Trophoblast cell (in vitro differentiated cells and primary cell): Measurements from ENCODE around the gene RNF181. TPM values are rescaled to one million over a fixed set of nuclear protein-coding genes. Genes with fewer than 3 reads are reported as not detected.

Experiments
- DNase-seq, 2 donors: peaks; one replicate each; pipeline ENCODE4 v3.0.0-alpha.2; 2016
- H2AFZ ChIP-seq: 2 replicates; pipeline ENCODE4 v1.6.1; 2013; ENCODE audit warnings: low read length, moderate library complexity, mild to moderate bottlenecking; ENCODE audit not compliant: insufficient read depth, poor library complexity
- H2AK5ac ChIP-seq: 2 replicates; pipeline ENCODE4 v1.6.1; 2013; ENCODE audit warnings: mild to moderate bottlenecking, low read length
- H2BK120ac ChIP-seq: 2 replicates; pipeline ENCODE4 v1.6.1; 2013; ENCODE audit warnings: low read length, mild to moderate bottlenecking, moderate library complexity; ENCODE audit not compliant: insufficient read depth, poor library complexity
- H2BK12ac ChIP-seq: 2 replicates; pipeline ENCODE4 v1.6.1; 2013; ENCODE audit warnings: mild to moderate bottlenecking, low read length, moderate library complexity
- H2BK5ac ChIP-seq: 2 replicates; pipeline ENCODE4 v1.6.1; 2013; ENCODE audit warnings: low read length, low read depth, moderate library complexity, mild to moderate bottlenecking; ENCODE audit not compliant: poor library complexity
- H3K14ac ChIP-seq: 2 replicates; pipeline ENCODE4 v1.6.1; 2013; ENCODE audit warnings: mild to moderate bottlenecking, low read length
- H3K18ac ChIP-seq: 2 replicates; pipeline ENCODE4 v1.6.1; 2013; ENCODE audit warnings: mild to moderate bottlenecking, low read length
- H3K23ac ChIP-seq: 2 replicates; pipeline ENCODE4 v1.6.1; 2013; ENCODE audit warnings: low read length
- H3K27ac ChIP-seq: 2 replicates; pipeline ENCODE4 v1.5.1; 2013; ENCODE audit warnings: low read depth, mild to moderate bottlenecking, inconsistent platforms, low read length, moderate library complexity
- H3K27me3 ChIP-seq: 2 replicates; pipeline ENCODE4 v1.6.1; 2013; ENCODE audit warnings: inconsistent platforms, mild to moderate bottlenecking, low read length, moderate library complexity; ENCODE audit not compliant: insufficient read depth
- H3K36me3 ChIP-seq, 2 experiments: 1 replicate in 1 of 2; 2 replicates in 1 of 2; pipeline ENCODE4 v1.6.1; 2013; ENCODE audit warnings: low read length in 2 of 2, mild to moderate bottlenecking in 2 of 2, moderate library complexity in 1 of 2; ENCODE audit not compliant: insufficient read depth in 2 of 2, control insufficient read depth in 1 of 2
- H3K4ac ChIP-seq: 2 replicates; pipeline ENCODE4 v1.6.1; 2013; ENCODE audit warnings: low read depth, mild to moderate bottlenecking, low read length, moderate library complexity
- H3K4me1 ChIP-seq, 2 experiments: 1 replicate in 1 of 2; 2 replicates in 1 of 2; pipeline ENCODE4 v1.6.1; 2013; ENCODE audit warnings: low read length in 2 of 2, mild to moderate bottlenecking in 2 of 2, moderate library complexity in 1 of 2; ENCODE audit not compliant: insufficient read depth in 2 of 2, control insufficient read depth in 1 of 2
- H3K4me2 ChIP-seq: 2 replicates; pipeline ENCODE4 v1.6.1; 2013; ENCODE audit warnings: inconsistent platforms, mild to moderate bottlenecking, low read length, moderate library complexity
- H3K4me3 ChIP-seq: 2 replicates; pipeline ENCODE4 v1.5.1; 2013; ENCODE audit warnings: mild to moderate bottlenecking, low read depth, low read length, inconsistent platforms
- H3K79me1 ChIP-seq: one replicate; pipeline ENCODE4 v1.6.1; 2013; ENCODE audit warnings: low read length
- H3K79me2 ChIP-seq: 2 replicates; pipeline ENCODE4 v1.6.1; 2013; ENCODE audit warnings: low read length, mild to moderate bottlenecking; ENCODE audit not compliant: control insufficient read depth, insufficient read depth, poor library complexity
- H3K9ac ChIP-seq: 2 replicates; pipeline ENCODE4 v1.6.1; 2013; ENCODE audit warnings: mild to moderate bottlenecking, low read length
- H3K9me3 ChIP-seq: 2 replicates; pipeline ENCODE4 v1.6.1; 2013; ENCODE audit warnings: low read depth, mild to moderate bottlenecking, control low read depth, inconsistent platforms, low read length; ENCODE audit not compliant: insufficient read depth
- H4K12ac ChIP-seq: 2 replicates; pipeline ENCODE4 v1.6.1; 2013; ENCODE audit warnings: low read depth, mild to moderate bottlenecking, low read length, moderate library complexity
- H4K8ac ChIP-seq: 2 replicates; pipeline ENCODE4 v1.6.1; 2013; ENCODE audit warnings: low read depth, mild to moderate bottlenecking, low read length, moderate library complexity
- H4K91ac ChIP-seq: one replicate; pipeline ENCODE4 v1.6.1; 2013; ENCODE audit warnings: low read depth, mild to moderate bottlenecking, low read length, moderate library complexity
- WGBS: extraction: QIAGEN DNeasy Blood & Tissue Kit; methylation state at CpG from one replicate; pipeline ENCODE4 v1.1.7; 2013; ENCODE audit warnings: missing lambda C conversion rate; ENCODE audit not compliant: insufficient read length, insufficient coverage; ENCODE audit errors: extremely low coverage; 5-methylcytosine and 5-hydroxymethylcytosine counted together
- polyA plus RNA-seq: library from polyadenylated mRNA; stranded (reverse); fragments of 200-250 nt; gene quantifications from 2 replicates; pipeline ENCODE4 v1.2.3, GENCODE V29; 2013

The RNF181 gene, protein sequence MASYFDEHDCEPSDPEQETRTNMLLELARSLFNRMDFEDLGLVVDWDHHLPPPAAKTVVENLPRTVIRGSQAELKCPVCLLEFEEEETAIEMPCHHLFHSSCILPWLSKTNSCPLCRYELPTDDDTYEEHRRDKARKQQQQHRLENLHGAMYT
- polyA plus RNA-seq, result 201 and 212 TPM in 2 replicates

DNA sequence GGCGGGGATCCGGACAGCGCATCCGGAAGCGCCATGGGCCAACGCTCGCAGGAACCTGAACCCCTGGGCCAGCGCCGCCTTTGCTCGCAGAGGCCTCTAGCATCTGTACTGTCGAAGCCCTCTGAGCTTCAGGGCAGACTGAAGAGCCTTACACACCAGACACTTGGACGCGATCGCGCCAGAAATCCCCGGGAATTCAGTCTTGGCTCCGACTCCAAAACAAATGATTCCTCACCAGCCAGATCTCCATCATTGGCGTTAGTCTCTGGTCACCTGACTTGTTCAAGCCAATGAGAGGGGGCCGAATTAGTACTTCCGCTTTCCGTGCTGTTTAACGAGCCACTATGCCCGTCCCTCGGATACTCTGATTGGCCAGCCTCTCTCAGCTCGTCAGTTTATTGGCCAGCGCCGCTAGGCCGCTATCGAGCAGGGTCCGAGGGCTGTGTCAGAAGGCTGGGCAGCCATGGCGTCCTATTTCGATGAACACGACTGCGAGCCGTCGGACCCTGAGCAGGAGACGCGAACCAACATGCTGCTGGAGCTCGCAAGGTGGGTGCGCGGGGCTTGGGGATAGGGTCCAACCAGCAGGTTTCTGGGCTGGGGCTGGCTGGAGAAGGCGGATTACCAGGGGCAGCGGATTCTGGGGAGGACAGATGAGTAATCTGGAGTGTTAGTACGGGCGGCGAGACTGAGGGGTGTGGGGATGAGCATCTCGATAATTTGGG, at the start of gene RNF181:
TSS of gene RNF181 (plus strand) at position 445 of the 725 bp plus-strand sequence. CDS start at position 464, 19 bp downstream.
- Histone ChIP-seq H2BK5ac (peak within 1 kb of the TSS; percentile 45), H2AK5ac (no peak within 1 kb of the TSS), H3K27ac (peak within 1 kb of the TSS; percentile 65), H4K91ac (peak within 1 kb of the TSS; percentile 82), H3K79me2 (peaks cover 5% of the 10 kb centered on the region), H2AFZ (peak within 1 kb of the TSS; percentile 90), H3K36me3 (peaks cover 28 to 32% of the 10 kb centered on the region in 2 experiments), H4K12ac (peak within 1 kb of the TSS; percentile 39), H3K23ac (no peak within 1 kb of the TSS), H3K79me1 (peaks cover 7% of the 10 kb centered on the region), H3K9me3 (peaks cover 2% of the 10 kb centered on the region), H3K4me3 (peak within 1 kb of the TSS; percentile 97), H4K8ac (peak within 1 kb of the TSS; percentile 86), H3K27me3 (no peaks in the 10 kb centered on the region), H3K4ac (peak within 1 kb of the TSS; percentile 24), H2BK120ac (peak within 1 kb of the TSS; percentile 59), H3K18ac (peak within 1 kb of the TSS; percentile 57), H3K14ac (peak within 1 kb of the TSS; percentile 66), H3K4me2 (peak within 1 kb of the TSS; percentile 81), H3K4me1 (peaks cover 2 to 11% of the 10 kb centered on the region in 2 experiments), H3K9ac (peak within 1 kb of the TSS; percentile 95), H2BK12ac (no peak within 1 kb of the TSS)
- WGBS, result no CpG with 5 or more reads among the region's 47 CpGs
- DNase-seq, result peak; percentile 98 to 99

DNA sequence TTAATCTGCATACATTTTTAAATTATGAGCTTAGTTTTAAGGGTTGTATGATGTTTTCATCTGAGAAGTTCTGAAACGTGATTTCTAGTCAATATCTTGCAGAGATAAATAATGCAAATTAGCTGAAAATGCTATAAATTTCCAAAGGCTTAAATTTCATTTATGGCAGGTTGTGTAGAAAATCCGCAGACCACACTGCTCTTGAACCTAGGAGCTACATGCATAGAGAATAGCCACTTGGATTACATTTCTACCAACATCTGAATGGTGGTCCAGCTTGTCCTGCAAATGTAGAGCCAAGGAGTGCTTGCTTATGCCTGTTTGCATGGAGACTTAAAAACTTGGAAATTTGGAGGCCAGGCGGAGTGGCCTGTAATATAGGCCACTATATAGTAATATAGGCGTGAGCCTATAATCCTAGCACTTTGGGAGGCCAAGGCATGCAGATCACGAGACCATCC, 49.7 kb upstream of the RNF181 start:
- no peak overlapping the region for H3K9ac ChIP-seq
- H3K4me1 ChIP-seq, result no peaks in the 10 kb centered on the region
- no peak overlapping the region for H4K12ac ChIP-seq
- H3K4me3 ChIP-seq, result no peak overlapping the region
- H3K14ac ChIP-seq, result no peak overlapping the region
- no peaks in the 10 kb centered on the region for H3K79me2 ChIP-seq
- no peaks in the 10 kb centered on the region for H3K79me1 ChIP-seq
- no peak overlapping the region for H3K4me2 ChIP-seq
- no peak overlapping the region for H2BK12ac ChIP-seq
- no peaks in the 10 kb centered on the region for H3K27me3 ChIP-seq
- no peak overlapping the region for H4K91ac ChIP-seq
- H3K23ac ChIP-seq, result no peak overlapping the region
- peak in 1 of 2 donors; percentile 12 for DNase-seq
- no peak overlapping the region for H2BK120ac ChIP-seq
- no peak overlapping the region for H4K8ac ChIP-seq
- H3K36me3 ChIP-seq, result peaks cover 17 to 59% of the 10 kb centered on the region in 2 experiments
- H2AK5ac ChIP-seq, result no peak overlapping the region
- no peak overlapping the region for H2AFZ ChIP-seq
- no peaks in the 10 kb centered on the region for H3K9me3 ChIP-seq
- H3K27ac ChIP-seq, result no peak overlapping the region
- no peak overlapping the region for H3K4ac ChIP-seq
- WGBS, result no CpG with 5 or more reads among the region's 5 CpGs
- H3K18ac ChIP-seq, result no peak overlapping the region
- no peak overlapping the region for H2BK5ac ChIP-seq

DNA sequence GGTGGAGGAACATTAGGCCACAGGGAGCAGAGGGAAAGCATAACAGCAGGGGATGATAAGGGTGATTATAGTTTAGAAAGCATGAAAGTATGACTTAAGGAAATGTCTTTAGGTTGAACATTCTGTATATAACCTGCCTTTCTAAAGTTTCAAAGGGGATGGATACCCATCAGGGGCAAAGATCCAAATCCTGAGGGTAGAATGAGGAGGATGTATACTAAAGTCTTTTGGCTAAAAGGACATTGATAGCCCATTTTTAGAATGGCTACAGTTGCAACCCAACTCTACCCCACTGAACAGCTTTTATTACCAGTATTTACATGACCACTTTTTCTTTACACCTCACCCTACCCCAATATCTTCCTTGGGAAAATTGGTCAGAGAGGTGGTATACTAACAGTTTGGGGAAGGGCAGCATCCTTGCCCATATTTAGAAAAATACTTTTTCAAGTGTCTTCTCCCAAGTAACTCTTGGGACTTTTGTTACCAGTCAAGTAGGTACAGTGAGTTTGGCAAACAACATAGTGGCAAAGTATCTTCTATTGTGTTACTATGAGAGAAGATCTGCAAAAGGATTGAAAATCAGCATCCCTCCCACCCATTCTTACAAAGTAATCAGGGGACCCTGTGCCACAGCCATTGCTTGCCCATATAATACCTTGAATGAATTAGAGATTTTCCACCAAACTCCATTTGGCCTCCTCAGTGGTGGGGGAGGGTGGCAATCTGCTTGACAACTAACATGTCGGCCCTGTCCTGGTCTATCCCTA, 48.3 kb upstream of the RNF181 start:
- no peak overlapping the region for H2BK12ac ChIP-seq
- no CpG with 5 or more reads among the region's 1 CpG for WGBS
- no peak overlapping the region for H2BK120ac ChIP-seq
- H3K18ac ChIP-seq, result no peak overlapping the region
- H4K12ac ChIP-seq, result no peak overlapping the region
- H3K14ac ChIP-seq, result no peak overlapping the region
- no peak overlapping the region for H3K4ac ChIP-seq
- H2BK5ac ChIP-seq, result no peak overlapping the region
- no peak overlapping the region for H2AK5ac ChIP-seq
- no peak overlapping the region for H3K4me2 ChIP-seq
- peaks cover 23 to 62% of the 10 kb centered on the region in 2 experiments for H3K36me3 ChIP-seq
- no peak overlapping the region for H3K9ac ChIP-seq
- H3K79me1 ChIP-seq, result no peaks in the 10 kb centered on the region
- no peaks in the 10 kb centered on the region for H3K9me3 ChIP-seq
- H2AFZ ChIP-seq, result no peak overlapping the region
- no peaks in the 10 kb centered on the region for H3K27me3 ChIP-seq
- no peak overlapping the region for H3K23ac ChIP-seq
- no peak overlapping the region for H3K4me3 ChIP-seq
- H3K79me2 ChIP-seq, result no peaks in the 10 kb centered on the region
- H4K91ac ChIP-seq, result no peak overlapping the region
- no peak for DNase-seq
- H3K4me1 ChIP-seq, result no peaks in the 10 kb centered on the region
- H3K27ac ChIP-seq, result no peak overlapping the region
- no peak overlapping the region for H4K8ac ChIP-seq

DNA sequence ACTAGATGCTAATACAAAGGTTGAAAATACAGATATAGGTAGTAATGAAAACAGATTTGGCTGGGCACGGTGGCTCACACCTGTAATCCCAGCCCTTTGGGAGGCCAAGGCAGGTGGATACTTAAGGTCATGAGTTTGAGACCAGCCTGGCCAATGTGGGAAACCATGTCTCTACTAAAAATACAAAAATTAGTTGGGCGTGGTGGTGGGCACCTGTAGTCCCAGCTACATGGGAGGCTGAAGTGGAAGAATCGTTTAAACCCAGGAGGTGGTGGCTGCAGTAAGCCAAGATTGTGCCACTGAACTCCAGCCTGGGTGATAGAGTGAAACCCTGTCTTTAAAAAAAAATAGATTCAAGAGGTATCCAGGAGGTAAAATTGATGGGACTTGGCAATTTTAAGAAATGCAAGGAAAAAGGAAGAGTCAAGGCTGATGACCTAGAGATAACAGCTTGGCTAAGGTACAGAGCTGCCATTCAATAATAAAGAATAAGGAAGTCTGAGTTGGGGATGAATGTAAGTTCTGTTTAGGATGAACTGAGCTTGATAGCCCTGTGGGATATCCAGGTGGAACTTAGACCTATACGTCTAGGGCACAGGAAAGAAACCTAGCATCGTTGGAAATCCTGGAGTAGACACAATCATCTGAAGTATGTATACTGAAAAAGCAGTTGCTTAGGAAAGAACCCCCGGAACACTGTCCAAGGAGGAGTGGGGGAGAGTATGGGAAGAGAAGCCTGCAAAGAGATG, 47.5 kb upstream of the RNF181 start:
- H3K36me3 ChIP-seq, result peaks cover 24 to 59% of the 10 kb centered on the region in 2 experiments
- no peak overlapping the region for H2BK12ac ChIP-seq
- no peak overlapping the region for H3K23ac ChIP-seq
- H4K12ac ChIP-seq, result no peak overlapping the region
- no peak overlapping the region for H4K91ac ChIP-seq
- no peak overlapping the region for H2BK5ac ChIP-seq
- no peaks in the 10 kb centered on the region for H3K4me1 ChIP-seq
- H4K8ac ChIP-seq, result no peak overlapping the region
- no CpG with 5 or more reads among the region's 6 CpGs for WGBS
- no peak overlapping the region for H3K4me2 ChIP-seq
- H3K18ac ChIP-seq, result no peak overlapping the region
- H3K9me3 ChIP-seq, result no peaks in the 10 kb centered on the region
- no peaks in the 10 kb centered on the region for H3K27me3 ChIP-seq
- no peak overlapping the region for H2AK5ac ChIP-seq
- H3K4ac ChIP-seq, result no peak overlapping the region
- no peaks in the 10 kb centered on the region for H3K79me2 ChIP-seq
- no peak overlapping the region for H2AFZ ChIP-seq
- no peak overlapping the region for H3K9ac ChIP-seq
- H3K4me3 ChIP-seq, result no peak overlapping the region
- no peak overlapping the region for H3K27ac ChIP-seq
- H3K79me1 ChIP-seq, result no peaks in the 10 kb centered on the region
- H2BK120ac ChIP-seq, result no peak overlapping the region
- no peak overlapping the region for H3K14ac ChIP-seq
- DNase-seq, result peak in 1 of 2 donors; percentile 12
